HG03095 (cell line): Measurements from ENCODE around the gene EIF2B5.
"Not testable (repeated sequence)": the region's sequence is repeated elsewhere in the genome, so short reads cannot be mapped to it uniquely, and the experiment has no call there.

Experiments used
- ATAC-seq: cut with Tn5 transposase; IDR thresholded peaks from one replicate; pipeline ENCODE4 v1.9.1; 2021; ENCODE audit warnings: moderate library complexity; ENCODE audit not compliant: unreplicated experiment

Gene EIF2B5

GRCh38 chr3:184145751-184146270 lies 10.7 kb downstream of the EIF2B5 start:
- no peak for ATAC-seq

GRCh38 chr3:184148076-184148475 lies 12.9 kb downstream of the EIF2B5 start:
- no peak for ATAC-seq

- ATAC-seq, result no peak
These were observed 14.0 kb downstream of the EIF2B5 start for GRCh38 chr3:184149123-184149522.

- not testable (repeated sequence) for ATAC-seq
These were observed 14.6 kb downstream of the EIF2B5 start for GRCh38 chr3:184149770-184150169.

- peak; percentile 80 for ATAC-seq
These were observed 19.9 kb downstream of the EIF2B5 start, which contains the start of gene DVL3 for GRCh38 chr3:184154885-184155643. Gene DVL3, plus strand, starts transcription at chr3:184155377. Its CDS starts 259 bp downstream, at chr3:184155636.

GRCh38 chr3:184155644-184156521 lies 20.7 kb downstream of the EIF2B5 start:
- peak; percentile 31 for ATAC-seq

- ATAC-seq, result no peak
These were observed 21.4 kb downstream of the EIF2B5 start for GRCh38 chr3:184156522-184156955.

- no peak for ATAC-seq
These were observed 22.0 kb downstream of the EIF2B5 start for GRCh38 chr3:184157206-184157605.

GRCh38 chr3:184158404-184158803 lies 23.2 kb downstream of the EIF2B5 start:
- no peak for ATAC-seq

- no peak for ATAC-seq
These were observed 25.3 kb downstream of the EIF2B5 start for GRCh38 chr3:184160456-184160855.

- not testable (repeated sequence) for ATAC-seq
These were observed 27.5 kb downstream of the EIF2B5 start for GRCh38 chr3:184162571-184163070.

- ATAC-seq, result no peak
These were observed 29.6 kb downstream of the EIF2B5 start for GRCh38 chr3:184164648-184165330.

GRCh38 chr3:184165543-184165942 lies 30.4 kb downstream of the EIF2B5 start:
- ATAC-seq, result no peak

- ATAC-seq, result no peak
These were observed 31.5 kb downstream of the EIF2B5 start for GRCh38 chr3:184166671-184167070.

GRCh38 chr3:184167786-184168185 lies 32.6 kb downstream of the EIF2B5 start:
- ATAC-seq, result no peak

- no peak for ATAC-seq
These were observed 33.4 kb downstream of the EIF2B5 start for GRCh38 chr3:184168363-184169120.

GRCh38 chr3:184169896-184170875 lies 35.0 kb downstream of the EIF2B5 start:
- ATAC-seq, result no peak

GRCh38 chr3:184171562-184171961 lies 36.4 kb downstream of the EIF2B5 start:
- ATAC-seq, result no peak
